Endothelial cell (in vitro differentiated cells): ENCODE results near the gene ATP13A2. TPM values are rescaled to one million over a fixed set of nuclear protein-coding genes. Genes with fewer than 3 reads are reported as not detected.
A peak's percentile ranks its signal among the peaks of the same experiment; 100 is the strongest.

ENCODE experiments used
- DNase-seq: peaks from one replicate; pipeline ENCODE4 v3.0.0; 2021; ENCODE audit warnings: low spot score
- H3K27ac Mint-ChIP-seq: one replicate; pipeline ENCODE4 v1.8.0; 2021; ENCODE audit warnings: mixed read lengths, inconsistent platforms; ENCODE audit not compliant: unreplicated experiment
- H3K27me3 Mint-ChIP-seq: one replicate; pipeline ENCODE4 v1.8.0; 2021; ENCODE audit warnings: mild to moderate bottlenecking, moderate library complexity, mixed read lengths, inconsistent platforms; ENCODE audit not compliant: unreplicated experiment
- H3K36me3 Mint-ChIP-seq: one replicate; pipeline ENCODE4 v1.8.0; 2021; ENCODE audit warnings: mild to moderate bottlenecking, low read depth, mixed read lengths, inconsistent platforms; ENCODE audit not compliant: unreplicated experiment
- H3K4me1 Mint-ChIP-seq: one replicate; pipeline ENCODE4 v1.8.0; 2021; ENCODE audit warnings: mild to moderate bottlenecking, mixed read lengths, inconsistent platforms; ENCODE audit not compliant: unreplicated experiment
- H3K4me3 Mint-ChIP-seq: one replicate; pipeline ENCODE4 v1.8.0; 2021; ENCODE audit warnings: mild to moderate bottlenecking, mixed read lengths, inconsistent platforms; ENCODE audit not compliant: unreplicated experiment
- H3K9me3 Mint-ChIP-seq: one replicate; pipeline ENCODE4 v1.8.0; 2021; ENCODE audit warnings: mixed read lengths, inconsistent platforms; ENCODE audit not compliant: unreplicated experiment
- total RNA-seq: library from RNA; stranded (reverse); fragmentation: NEBNext Ultra II Directional; extraction: Animal tissue kit (Norgen Biotek cat#: 25700); gene quantifications from one replicate; pipeline ENCODE4 v1.2.1, GENCODE V29; 2021; ENCODE audit not compliant: unreplicated experiment
- TF ChIP-seq, protein P1 (sequence below): fragments of 200-600 bp; sonication (generic); IDR thresholded peaks from one replicate; pipeline ENCODE4 v1.5.0; 2021; ENCODE audit warnings: antibody characterized with exemption; ENCODE audit not compliant: unreplicated experiment

Gene ATP13A2
- total RNA-seq, 1 donor from 2014 or later = 55.6 TPM

DNA sequence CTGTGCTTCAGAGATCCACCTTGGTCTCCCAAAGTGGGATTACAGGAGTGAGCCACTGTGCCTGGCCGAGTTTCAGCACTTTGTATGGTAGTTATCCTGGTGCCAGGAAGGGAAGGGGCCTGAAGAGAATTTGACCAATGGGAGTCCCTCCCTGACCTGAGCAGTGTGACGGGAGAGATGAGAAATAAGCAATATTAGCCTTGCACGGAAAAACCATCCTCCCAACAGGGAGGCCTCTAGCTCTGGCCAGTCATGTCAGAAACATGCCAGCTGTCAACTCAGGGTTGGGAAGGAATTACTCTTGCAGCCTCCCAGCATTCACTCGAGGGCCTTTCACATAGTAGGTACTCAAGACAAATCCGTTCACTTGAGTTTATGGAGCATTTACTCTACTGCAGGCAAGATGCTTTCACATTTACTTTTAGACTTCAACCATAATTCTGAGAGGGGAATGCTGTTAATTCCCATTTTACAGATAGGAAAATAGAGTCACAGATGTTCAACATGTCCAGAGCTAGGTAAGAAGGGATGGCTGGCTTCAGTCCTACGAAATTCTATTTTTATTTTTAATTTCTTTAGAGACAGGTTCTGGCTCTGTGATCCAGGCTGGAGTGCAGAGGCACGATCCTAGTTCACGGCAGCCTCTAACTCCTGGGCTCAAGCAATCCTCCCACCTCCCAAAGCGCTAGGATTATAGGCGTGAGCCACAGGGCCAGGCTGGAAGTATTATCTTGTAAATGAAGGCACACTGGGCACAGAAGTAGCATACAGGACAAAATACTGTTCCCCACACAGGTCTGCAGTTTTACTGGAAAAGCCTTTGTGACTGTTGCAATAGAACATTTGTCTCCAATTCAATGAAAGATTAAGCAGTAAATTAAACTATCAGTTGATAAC, 3.2 kb upstream of the ATP13A2 start:
- H3K36me3 Mint-ChIP-seq = peaks cover 17% of the 10 kb centered on the region
- H3K27me3 Mint-ChIP-seq = peaks cover 9% of the 10 kb centered on the region
- peaks cover 10% of the 10 kb centered on the region for H3K4me1 Mint-ChIP-seq
- TF ChIP-seq, protein P1, sequence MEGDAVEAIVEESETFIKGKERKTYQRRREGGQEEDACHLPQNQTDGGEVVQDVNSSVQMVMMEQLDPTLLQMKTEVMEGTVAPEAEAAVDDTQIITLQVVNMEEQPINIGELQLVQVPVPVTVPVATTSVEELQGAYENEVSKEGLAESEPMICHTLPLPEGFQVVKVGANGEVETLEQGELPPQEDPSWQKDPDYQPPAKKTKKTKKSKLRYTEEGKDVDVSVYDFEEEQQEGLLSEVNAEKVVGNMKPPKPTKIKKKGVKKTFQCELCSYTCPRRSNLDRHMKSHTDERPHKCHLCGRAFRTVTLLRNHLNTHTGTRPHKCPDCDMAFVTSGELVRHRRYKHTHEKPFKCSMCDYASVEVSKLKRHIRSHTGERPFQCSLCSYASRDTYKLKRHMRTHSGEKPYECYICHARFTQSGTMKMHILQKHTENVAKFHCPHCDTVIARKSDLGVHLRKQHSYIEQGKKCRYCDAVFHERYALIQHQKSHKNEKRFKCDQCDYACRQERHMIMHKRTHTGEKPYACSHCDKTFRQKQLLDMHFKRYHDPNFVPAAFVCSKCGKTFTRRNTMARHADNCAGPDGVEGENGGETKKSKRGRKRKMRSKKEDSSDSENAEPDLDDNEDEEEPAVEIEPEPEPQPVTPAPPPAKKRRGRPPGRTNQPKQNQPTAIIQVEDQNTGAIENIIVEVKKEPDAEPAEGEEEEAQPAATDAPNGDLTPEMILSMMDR = no peak
- no peaks in the 10 kb centered on the region for H3K9me3 Mint-ChIP-seq
- no peak for DNase-seq
- H3K27ac Mint-ChIP-seq = no peak overlapping the region
- no peak overlapping the region for H3K4me3 Mint-ChIP-seq

DNA sequence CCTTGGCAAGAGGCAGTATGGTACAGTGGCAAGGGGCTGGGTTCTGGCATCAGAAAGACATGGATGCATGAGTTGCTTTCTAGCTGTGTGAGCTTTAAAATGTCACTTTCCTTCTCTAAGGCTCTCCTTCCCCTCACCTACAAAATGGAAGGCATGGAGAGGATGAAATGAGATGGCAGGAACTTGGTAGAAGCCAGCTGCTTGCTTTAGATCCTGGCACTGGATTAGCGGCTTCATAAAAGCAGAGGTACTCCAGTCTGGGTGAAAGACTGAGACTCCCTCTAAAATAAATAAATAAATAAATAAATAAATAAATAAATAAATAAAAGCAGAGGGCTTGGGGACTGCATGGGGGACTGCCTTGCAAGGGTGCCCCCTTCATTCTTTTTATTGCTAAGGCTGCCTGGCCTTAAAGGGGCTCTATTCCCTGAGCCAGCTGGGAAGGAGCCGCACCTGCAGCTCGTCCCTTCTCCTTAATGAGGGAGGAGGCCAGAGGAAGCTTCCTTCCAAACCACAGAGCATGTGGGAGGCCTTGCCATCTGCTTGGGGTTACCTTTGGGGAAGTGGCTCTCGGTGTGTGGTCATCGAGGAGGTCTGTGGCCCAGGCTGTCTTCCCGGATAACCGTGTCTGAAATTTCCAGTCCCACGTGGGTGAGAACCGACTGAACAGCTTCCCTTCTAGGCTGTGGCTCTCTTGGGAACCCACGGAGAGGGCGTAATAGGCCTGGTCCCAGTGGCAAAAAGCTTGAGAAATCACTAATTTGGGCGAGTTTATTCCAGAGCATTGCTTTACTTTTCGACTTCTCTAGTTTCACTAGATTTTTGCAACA, 2.0 kb upstream of the ATP13A2 start:
- no peak for DNase-seq
- H3K27ac Mint-ChIP-seq = no peak overlapping the region
- TF ChIP-seq, protein P1 = no peak
- peak overlapping the region; percentile 11 for H3K4me3 Mint-ChIP-seq
- H3K4me1 Mint-ChIP-seq = peaks cover 10% of the 10 kb centered on the region
- H3K9me3 Mint-ChIP-seq = no peaks in the 10 kb centered on the region
- peaks cover 11% of the 10 kb centered on the region for H3K27me3 Mint-ChIP-seq
- H3K36me3 Mint-ChIP-seq = peaks cover 6% of the 10 kb centered on the region

DNA sequence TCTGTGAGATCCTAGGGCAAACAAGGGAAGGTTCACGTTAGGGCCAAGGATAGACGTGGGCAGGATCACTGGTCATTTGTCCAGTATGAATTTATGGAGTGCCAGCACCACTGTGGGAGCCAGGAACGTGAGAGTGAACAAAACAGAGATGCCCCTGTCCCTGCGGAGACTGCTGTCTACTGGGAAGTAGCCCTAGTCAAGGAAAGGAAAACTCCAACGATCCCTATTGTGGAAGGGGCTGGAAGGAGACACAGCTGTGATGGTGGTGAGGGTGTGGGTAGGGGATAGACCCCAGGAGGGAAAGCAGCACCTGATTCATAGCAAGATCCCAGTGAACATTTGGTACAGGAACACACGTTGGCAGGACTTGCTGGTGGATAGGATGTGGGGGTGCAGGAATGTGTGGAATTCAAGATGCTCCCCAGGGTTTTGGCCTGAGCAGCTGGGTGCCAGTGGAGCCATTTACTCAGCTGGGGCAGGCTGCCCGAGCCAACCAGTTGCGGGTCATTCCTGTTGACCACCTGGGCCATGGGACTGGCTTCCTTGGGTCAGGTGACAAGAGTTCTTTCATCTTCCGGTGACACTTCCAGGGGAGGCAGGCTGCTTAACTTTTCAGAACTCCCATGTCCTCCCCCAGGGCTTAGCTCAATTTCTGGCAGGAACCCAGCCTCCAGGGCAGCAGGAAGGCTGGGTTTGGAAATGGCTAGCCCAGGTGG, 1.2 kb upstream of the ATP13A2 start:
- TF ChIP-seq, protein P1 = no peak
- no peak overlapping the region for H3K27ac Mint-ChIP-seq
- no peaks in the 10 kb centered on the region for H3K9me3 Mint-ChIP-seq
- H3K4me1 Mint-ChIP-seq = peaks cover 10% of the 10 kb centered on the region
- H3K27me3 Mint-ChIP-seq = peaks cover 11% of the 10 kb centered on the region
- no peaks in the 10 kb centered on the region for H3K36me3 Mint-ChIP-seq
- DNase-seq = no peak
- H3K4me3 Mint-ChIP-seq = peak overlapping the region; percentile 92

DNA sequence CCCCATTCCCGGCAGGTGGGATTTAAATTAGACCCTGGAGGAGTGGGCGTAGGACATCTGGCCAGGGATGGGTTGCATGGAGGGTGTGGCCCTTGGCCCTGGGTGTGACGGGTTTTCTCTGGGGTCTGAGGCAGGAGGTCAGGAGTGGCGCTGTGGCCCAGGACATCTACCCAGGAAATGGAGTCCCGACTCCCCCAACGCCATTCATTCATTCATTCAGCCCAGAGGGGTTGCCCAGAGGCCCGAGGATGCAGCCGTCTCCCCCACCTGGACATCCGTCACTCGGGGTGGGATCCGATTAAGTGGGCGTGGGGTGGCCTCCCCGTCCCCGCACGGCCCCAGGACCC, 663 bp downstream of the ATP13A2 start:
- Mint-ChIP-seq H3K4me1 (peaks cover 10% of the 10 kb centered on the region), H3K36me3 (no peaks in the 10 kb centered on the region), H3K27ac (peak overlapping the region; percentile 36), H3K27me3 (peaks cover 8% of the 10 kb centered on the region), H3K9me3 (no peaks in the 10 kb centered on the region), H3K4me3 (peak overlapping the region; percentile 91)
- DNase-seq = no peak
- TF ChIP-seq, protein P1 = no peak
